HG03442 (cell line): ENCODE data around the gene HMCN1.

ENCODE experiments used
- ATAC-seq: cut with Tn5 transposase; IDR thresholded peaks from one replicate; pipeline ENCODE4 v1.9.1; 2021; ENCODE audit warnings: mild to moderate bottlenecking, moderate library complexity; ENCODE audit not compliant: unreplicated experiment

Gene HMCN1

GRCh38 chr1:186215636-186216035 lies 481.4 kb downstream of the HMCN1 start:
- no peak for ATAC-seq

- ATAC-seq: peak; percentile 80
These were observed 484.6 kb downstream of the HMCN1 start for GRCh38 chr1:186218654-186219352.

GRCh38 chr1:186220067-186220466 lies 485.9 kb downstream of the HMCN1 start:
- ATAC-seq: no peak

GRCh38 chr1:186220911-186221310 lies 486.7 kb downstream of the HMCN1 start:
- no peak for ATAC-seq

GRCh38 chr1:186225096-186225495 lies 490.9 kb downstream of the HMCN1 start:
- no peak for ATAC-seq

GRCh38 chr1:186228749-186229148 lies 494.6 kb downstream of the HMCN1 start:
- ATAC-seq: no peak

GRCh38 chr1:186231861-186232436 lies 497.8 kb downstream of the HMCN1 start:
- no peak for ATAC-seq

GRCh38 chr1:186234976-186235686 lies 500.9 kb downstream of the HMCN1 start:
- ATAC-seq: no peak

- ATAC-seq: no peak
These were observed 501.5 kb downstream of the HMCN1 start for GRCh38 chr1:186235696-186236095.

- ATAC-seq: no peak
These were observed 502.7 kb downstream of the HMCN1 start for GRCh38 chr1:186236921-186237320.

- ATAC-seq: no peak
These were observed 505.0 kb downstream of the HMCN1 start for GRCh38 chr1:186239171-186239570.

GRCh38 chr1:186240436-186240835 lies 506.2 kb downstream of the HMCN1 start:
- ATAC-seq: no peak
